HUES64 (cell line): ENCODE measurements around the gene MPND.
"Not testable (repeated sequence)": the region's sequence is repeated elsewhere in the genome, so short reads cannot be mapped to it uniquely, and the experiment has no call there.

Source experiments
- H3K27ac ChIP-seq: 2 replicates; pipeline ENCODE4 v1.7.0; 2013; ENCODE audit warnings: low read depth, low read length, inconsistent platforms
- H3K27me3 ChIP-seq: 2 replicates; pipeline ENCODE4 v1.6.1; 2013; ENCODE audit warnings: mild to moderate bottlenecking, low read length; ENCODE audit not compliant: insufficient read depth
- H3K36me3 ChIP-seq: 2 replicates; pipeline ENCODE4 v1.6.1; 2013; ENCODE audit warnings: mild to moderate bottlenecking, low read length; ENCODE audit not compliant: insufficient read depth
- H3K4me1 ChIP-seq: 2 replicates; pipeline ENCODE4 v1.6.1; 2013; ENCODE audit warnings: mild to moderate bottlenecking, low read length, moderate library complexity; ENCODE audit not compliant: insufficient read depth
- H3K4me3 ChIP-seq: 2 replicates; pipeline ENCODE4 v1.5.1; 2013; ENCODE audit warnings: mild to moderate bottlenecking, low read length, moderate library complexity
- H3K9ac ChIP-seq: 2 replicates; pipeline ENCODE4 v1.6.1; 2013; ENCODE audit warnings: mild to moderate bottlenecking, low read depth, low read length
- H3K9me3 ChIP-seq: 2 replicates; pipeline ENCODE4 v1.6.1; 2013; ENCODE audit warnings: low read depth, low read length; ENCODE audit not compliant: insufficient read depth
- WGBS: fragments of 150-250, 120-280 bp; methylation state at CpG from one replicate; pipeline ENCODE4 v1.1.7; 2013; ENCODE audit warnings: missing lambda C conversion rate; 5-methylcytosine and 5-hydroxymethylcytosine counted together

The MPND gene

DNA sequence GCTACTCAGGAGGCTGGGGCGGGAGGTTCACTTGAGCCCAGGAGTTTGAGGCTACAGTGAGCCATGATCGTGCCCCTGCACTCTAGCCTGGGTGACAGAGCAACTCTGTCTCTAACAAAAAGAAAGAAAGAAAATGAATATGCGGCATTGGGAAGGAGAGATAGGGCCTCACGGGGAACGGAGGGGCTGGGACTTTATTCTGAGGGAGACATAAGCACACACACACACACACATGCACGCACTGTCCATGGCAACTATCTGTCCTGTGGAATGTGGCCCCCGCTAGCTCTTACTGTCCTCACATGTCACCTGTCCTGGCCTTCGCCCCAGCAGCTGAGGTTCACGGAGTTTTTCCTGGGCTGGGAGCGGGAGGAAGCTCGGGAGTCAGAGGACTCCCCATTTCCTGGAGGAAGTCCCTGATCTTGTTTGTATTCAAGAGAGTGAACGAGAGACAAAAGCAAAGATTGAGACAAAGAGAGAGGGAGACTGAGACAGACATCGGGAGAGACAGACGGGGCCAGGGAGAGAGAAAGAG lies 5.4 kb upstream of the MPND start:
- H3K36me3 ChIP-seq: 0 out of 2 replicates have a peak, but pooled peaks cover 4% of the 10 kb centered on the region
- H3K9ac ChIP-seq: peak overlapping the region; percentile 51
- H3K4me1 ChIP-seq: no peaks in the 10 kb centered on the region
- peak overlapping the region; percentile 23; the same call in 1 of the 2 replicates for H3K27ac ChIP-seq
- peak overlapping the region; percentile 49 for H3K4me3 ChIP-seq
- H3K27me3 ChIP-seq: no peaks in the 10 kb centered on the region
- WGBS: 39% methylated on average over 14 of the region's 14 CpGs
- H3K9me3 ChIP-seq: no peaks in the 10 kb centered on the region

GRCh38 chr19:4338441-4339355 lies 4.7 kb upstream of the MPND start, which contains the start of gene STAP2:
Gene STAP2 (minus strand): TSS chr19:4338827. CDS start chr19:4338753, 74 bp downstream.
- H3K9me3 ChIP-seq: no peaks in the 10 kb centered on the region
- H3K9ac ChIP-seq: peak within 1 kb of the TSS; percentile 51
- 56% methylated on average over 22 of the region's 27 CpGs for WGBS
- no peaks in the 10 kb centered on the region for H3K4me1 ChIP-seq
- H3K4me3 ChIP-seq: peak within 1 kb of the TSS; percentile 49
- H3K36me3 ChIP-seq: 0 out of 2 replicates have a peak, but pooled peaks cover 4% of the 10 kb centered on the region
- H3K27ac ChIP-seq: peak within 1 kb of the TSS; percentile 23; the same call in 1 of the 2 replicates
- H3K27me3 ChIP-seq: no peaks in the 10 kb centered on the region

DNA sequence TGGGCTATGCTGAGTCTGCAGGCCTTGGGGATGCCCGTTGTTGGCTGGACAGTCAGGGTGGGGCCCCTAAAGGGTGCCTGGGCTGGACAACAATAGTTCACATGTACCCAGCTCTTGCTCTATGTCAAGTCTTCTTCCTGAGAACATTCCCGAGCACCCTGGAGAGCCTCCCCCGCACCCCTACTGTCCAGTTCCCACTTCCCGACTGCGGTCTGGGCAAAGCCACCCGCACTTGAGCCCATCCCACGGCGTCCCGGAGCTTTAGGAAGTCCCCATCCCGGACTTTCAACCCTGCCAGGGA lies 1.1 kb upstream of the MPND start:
- Histone ChIP-seq H3K9ac (peak overlapping the region; percentile 90), H3K4me3 (peak overlapping the region; percentile 69), H3K36me3 (peaks cover 17% of the 10 kb centered on the region), H3K4me1 (no peaks in the 10 kb centered on the region), H3K27me3 (no peaks in the 10 kb centered on the region), H3K9me3 (no peaks in the 10 kb centered on the region), H3K27ac (peak overlapping the region; percentile 91)
- WGBS: 8% methylated on average over 10 of the region's 10 CpGs

DNA sequence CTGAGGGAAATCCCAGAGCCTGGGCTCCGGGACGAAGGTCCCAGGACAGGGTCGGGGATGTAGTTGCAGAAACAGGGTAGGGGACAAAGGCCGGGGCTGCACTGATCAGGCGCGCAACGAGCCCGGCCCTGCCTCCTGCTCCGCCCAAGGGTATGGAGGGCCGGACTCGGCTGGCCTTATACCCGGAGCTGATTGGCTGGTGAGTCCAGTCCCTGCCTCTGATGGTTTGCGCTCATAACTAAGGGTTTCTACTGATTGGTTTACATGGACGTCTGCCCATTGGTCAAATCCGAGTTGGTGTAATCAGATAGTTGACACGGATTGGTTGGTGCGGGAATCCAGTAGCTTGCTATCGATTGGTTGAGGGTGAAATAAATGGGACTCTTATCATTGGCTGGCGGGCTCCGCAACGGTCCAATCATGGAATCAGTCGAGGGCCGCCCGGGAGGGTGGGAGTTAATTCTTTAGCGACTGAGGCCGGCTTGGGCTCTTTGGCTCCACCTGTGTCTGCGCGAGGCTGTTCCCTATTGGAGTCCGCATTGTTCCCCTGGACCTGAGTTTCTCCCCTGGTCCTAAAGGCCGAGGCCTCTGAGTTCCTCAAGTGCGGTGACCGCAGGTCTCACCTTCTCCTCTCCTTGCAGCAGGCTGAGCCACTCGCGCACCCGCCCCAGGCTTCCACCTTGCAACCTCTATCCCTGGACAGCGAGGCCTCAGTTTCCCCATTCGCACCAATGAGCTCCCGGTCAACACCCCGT lies 570 bp upstream of the MPND start:
- peak overlapping the region; percentile 90 for H3K9ac ChIP-seq
- H3K9me3 ChIP-seq: no peaks in the 10 kb centered on the region
- H3K27me3 ChIP-seq: no peaks in the 10 kb centered on the region
- no peaks in the 10 kb centered on the region for H3K4me1 ChIP-seq
- peak overlapping the region; percentile 73 for H3K4me3 ChIP-seq
- H3K36me3 ChIP-seq: peaks cover 22% of the 10 kb centered on the region
- WGBS: under 1% methylated on average over 39 of the region's 39 CpGs
- H3K27ac ChIP-seq: peak overlapping the region; percentile 98

GRCh38 chr19:4345342-4346019 lies 2.1 kb downstream of the MPND start:
- Histone ChIP-seq H3K9me3 (no peaks in the 10 kb centered on the region), H3K9ac (no peak overlapping the region), H3K27me3 (no peaks in the 10 kb centered on the region), H3K36me3 (peaks cover 36% of the 10 kb centered on the region), H3K4me3 (no peak overlapping the region), H3K4me1 (no peaks in the 10 kb centered on the region), H3K27ac (no peak overlapping the region)
- WGBS: 94% methylated on average over 15 of the region's 15 CpGs

DNA sequence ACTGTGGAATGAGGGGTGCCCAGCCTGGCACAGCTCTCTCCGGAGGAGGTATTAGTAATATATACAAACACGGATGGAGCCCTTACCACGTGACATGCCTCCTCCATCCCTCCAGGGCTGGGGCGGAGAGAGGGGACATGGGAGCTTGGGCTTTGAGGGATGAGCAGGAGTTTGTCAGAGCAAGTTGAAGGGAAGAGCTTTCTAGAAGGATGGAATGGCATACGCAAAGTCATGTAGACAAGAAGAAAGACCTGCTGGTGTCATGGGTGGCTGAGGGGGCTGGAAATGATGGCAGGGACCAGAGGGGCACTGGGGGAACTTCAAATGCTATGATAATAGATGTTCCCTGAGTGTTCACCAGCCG lies 2.6 kb downstream of the MPND start:
- Histone ChIP-seq H3K27ac (no peak overlapping the region), H3K9me3 (no peaks in the 10 kb centered on the region), H3K4me1 (no peaks in the 10 kb centered on the region), H3K27me3 (no peaks in the 10 kb centered on the region), H3K9ac (no peak overlapping the region), H3K4me3 (no peak overlapping the region), H3K36me3 (peaks cover 36% of the 10 kb centered on the region)
- 94% methylated on average over 6 of the region's 6 CpGs for WGBS

DNA sequence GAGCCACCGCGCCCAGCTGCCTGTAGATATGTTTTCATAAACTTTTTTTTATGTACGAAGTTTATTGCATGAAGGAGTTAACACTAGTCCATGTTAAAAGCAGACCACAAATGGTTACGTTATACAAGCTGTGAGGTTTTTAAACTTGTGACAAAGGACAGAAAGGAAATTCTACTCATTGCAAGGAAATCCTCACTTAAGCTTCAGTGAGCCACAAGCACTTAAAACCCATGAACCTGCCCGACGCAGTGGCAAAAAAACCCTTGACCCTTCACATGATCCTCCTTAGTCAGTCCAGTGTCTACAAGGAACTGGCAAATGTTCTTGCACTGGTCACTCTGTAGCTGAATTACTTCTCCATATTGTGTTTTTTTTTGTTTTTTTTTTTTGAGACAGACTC lies 4.2 kb downstream of the MPND start:
- 94% methylated on average over 6 of the region's 6 CpGs for WGBS
- Histone ChIP-seq H3K27me3 (no peaks in the 10 kb centered on the region), H3K4me3 (no peak overlapping the region), H3K9ac (no peak overlapping the region), H3K27ac (no peak overlapping the region), H3K36me3 (peaks cover 38% of the 10 kb centered on the region), H3K4me1 (no peaks in the 10 kb centered on the region), H3K9me3 (no peaks in the 10 kb centered on the region)

- H3K27ac ChIP-seq, H3K9me3 ChIP-seq, H3K27me3 ChIP-seq, H3K4me3 ChIP-seq, H3K9ac ChIP-seq, H3K4me1 ChIP-seq: not testable (repeated sequence)
- peaks cover 47% of the 10 kb centered on the region for H3K36me3 ChIP-seq
- WGBS: 93% methylated on average over 16 of the region's 16 CpGs
These were observed 5.9 kb downstream of the MPND start for GRCh38 chr19:4349225-4349624.

- H3K36me3 ChIP-seq: peaks cover 48% of the 10 kb centered on the region
- no peaks in the 10 kb centered on the region for H3K4me1 ChIP-seq
- H3K9ac ChIP-seq: no peak overlapping the region
- WGBS: 89% methylated on average over 8 of the region's 8 CpGs
- no peaks in the 10 kb centered on the region for H3K9me3 ChIP-seq
- H3K27me3 ChIP-seq: no peaks in the 10 kb centered on the region
- no peak overlapping the region for H3K27ac ChIP-seq
- no peak overlapping the region for H3K4me3 ChIP-seq
These were observed 6.7 kb downstream of the MPND start for GRCh38 chr19:4350111-4350510.

- Histone ChIP-seq H3K4me3 (no peak overlapping the region), H3K4me1 (no peaks in the 10 kb centered on the region), H3K9me3 (no peaks in the 10 kb centered on the region), H3K9ac (no peak overlapping the region), H3K27me3 (no peaks in the 10 kb centered on the region), H3K27ac (no peak overlapping the region), H3K36me3 (peaks cover 44% of the 10 kb centered on the region)
- 95% methylated on average over 9 of the region's 9 CpGs for WGBS
These were observed 7.4 kb downstream of the MPND start for GRCh38 chr19:4350726-4351125.

- no peak overlapping the region for H3K9ac ChIP-seq
These were observed 9.3 kb downstream of the MPND start for GRCh38 chr19:4352701-4353121.

More at GRCh38 chr19:4352701-4353121, 9.3 kb downstream of the MPND start:
- Histone ChIP-seq H3K27ac (no peak overlapping the region), H3K27me3 (no peaks in the 10 kb centered on the region), H3K9me3 (no peaks in the 10 kb centered on the region), H3K4me1 (no peaks in the 10 kb centered on the region), H3K4me3 (no peak overlapping the region), H3K36me3 (peaks cover 38% of the 10 kb centered on the region)
- 63% methylated on average over 8 of the region's 9 CpGs for WGBS
